ENCODE measurements around the gene COX7A2. TPM values are rescaled to one million over a fixed set of nuclear protein-coding genes. Genes with fewer than 3 reads are reported as not detected.

COX7A2 gene
- polyA plus RNA-seq, 1 donor (not counting 4 experiments of a cell fraction or from before 2014, with no cell fraction given) = 474 TPM

- H3K9ac ChIP-seq (ENCODE audit: control insufficient read depth, extremely low read depth, insufficient read depth, low read length) = no peak overlapping the region
- H3K4me3 ChIP-seq (ENCODE audit: control insufficient read depth in 2 of 3, extremely low read depth in 1 of 3, insufficient read depth in 2 of 3, low read depth in 1 of 3, low read length in 3 of 3) = no peak overlapping the region
- dilution Hi-C loops (cut with MboI; ENCODE audit: extremely low pct_ligation_motif_present, low sequenced_read_pairs) = no loop called here
- H3K79me2 ChIP-seq (ENCODE audit: control insufficient read depth, insufficient read depth, low read length) = no peaks in the 10 kb centered on the region
- H3K9me1 ChIP-seq (ENCODE audit: control insufficient read depth, extremely low read depth, insufficient read depth, low read length) = no peaks in the 10 kb centered on the region
- H3K4me1 ChIP-seq (ENCODE audit: control insufficient read depth, extremely low read depth, insufficient read depth, low read length) = peaks cover 10% of the 10 kb centered on the region
- H4K20me1 ChIP-seq (ENCODE audit: control insufficient read depth, extremely low read depth, insufficient read depth, low read length) = no peaks in the 10 kb centered on the region
- H2AFZ ChIP-seq (ENCODE audit: control insufficient read depth, low read length) = no peak overlapping the region
- H3K36me3 ChIP-seq (ENCODE audit: control insufficient read depth in 2 of 2, extremely low read depth in 1 of 2, insufficient read depth in 2 of 2, low read length in 2 of 2) = no peaks in the 10 kb centered on the region
- H3K27ac ChIP-seq (ENCODE audit: control insufficient read depth, insufficient read depth, low read length) = no peak overlapping the region
- no peaks in the 10 kb centered on the region for H3K9me3 ChIP-seq (ENCODE audit: control insufficient read depth, low read depth, low read length)
- DNase-seq (ENCODE audit: low read depth, low spot score) (no peak), FAIRE-seq (no peak)
- no peaks in the 10 kb centered on the region for H3K27me3 ChIP-seq (ENCODE audit: control insufficient read depth, extremely low read depth, insufficient read depth, low read length)
- TF ChIP-seq EZH2 (IDR thresholded peaks at IDR 0.05; ENCODE audit: low read length) (no peak), CTCF (optimal IDR thresholded peaks at IDR 0.05 in 1 of 3, IDR thresholded peaks at IDR 0.05 in 1 of 3, conservative IDR thresholded peaks at IDR 0.05 in 1 of 3; ENCODE audit: extremely low read depth in 1 of 3, insufficient read depth in 2 of 3, low read length in 3 of 3) (peak in 1 of 3 experiments; percentile 2)
- H3K4me2 ChIP-seq (ENCODE audit: control insufficient read depth, extremely low read depth, insufficient read depth, low read depth, low read length) = no peak overlapping the region
These were observed 29.9 kb downstream of the COX7A2 start for GRCh38 chr6:75213732-75214131.

GRCh38 chr6:75213112-75213511 is 30.5 kb downstream of the COX7A2 start:
- H4K20me1 ChIP-seq (ENCODE audit: control insufficient read depth, extremely low read depth, insufficient read depth, low read length) = no peaks in the 10 kb centered on the region
- no peak for FAIRE-seq
- dilution Hi-C loops (cut with MboI; ENCODE audit: extremely low pct_ligation_motif_present, low sequenced_read_pairs) = no loop called here
- no peaks in the 10 kb centered on the region for H3K27me3 ChIP-seq (ENCODE audit: control insufficient read depth, extremely low read depth, insufficient read depth, low read length)
- H3K79me2 ChIP-seq (ENCODE audit: control insufficient read depth, insufficient read depth, low read length) = no peaks in the 10 kb centered on the region
- H3K36me3 ChIP-seq (ENCODE audit: control insufficient read depth in 2 of 2, extremely low read depth in 1 of 2, insufficient read depth in 2 of 2, low read length in 2 of 2) = no peaks in the 10 kb centered on the region
- no peak overlapping the region for H2AFZ ChIP-seq (ENCODE audit: control insufficient read depth, low read length)
- no peak overlapping the region for H3K9ac ChIP-seq (ENCODE audit: control insufficient read depth, extremely low read depth, insufficient read depth, low read length)
- H3K27ac ChIP-seq (ENCODE audit: control insufficient read depth, insufficient read depth, low read length) = no peak overlapping the region
- no peaks in the 10 kb centered on the region for H3K9me3 ChIP-seq (ENCODE audit: control insufficient read depth, low read depth, low read length)
- no peak for TF ChIP-seq EZH2 (IDR thresholded peaks at IDR 0.05; ENCODE audit: low read length)
- no peak for TF ChIP-seq CTCF (optimal IDR thresholded peaks at IDR 0.05 in 1 of 3, IDR thresholded peaks at IDR 0.05 in 1 of 3, conservative IDR thresholded peaks at IDR 0.05 in 1 of 3; ENCODE audit: extremely low read depth in 1 of 3, insufficient read depth in 2 of 3, low read length in 3 of 3)
- no peaks in the 10 kb centered on the region for H3K9me1 ChIP-seq (ENCODE audit: control insufficient read depth, extremely low read depth, insufficient read depth, low read length)
- no peak for DNase-seq (ENCODE audit: low read depth, low spot score)
- H3K4me2 ChIP-seq (ENCODE audit: control insufficient read depth, extremely low read depth, insufficient read depth, low read depth, low read length) = no peak overlapping the region
- peaks cover 14% of the 10 kb centered on the region for H3K4me1 ChIP-seq (ENCODE audit: control insufficient read depth, extremely low read depth, insufficient read depth, low read length)
- H3K4me3 ChIP-seq (ENCODE audit: control insufficient read depth in 2 of 3, extremely low read depth in 1 of 3, insufficient read depth in 2 of 3, low read depth in 1 of 3, low read length in 3 of 3) = no peak overlapping the region

Measured in keratinocyte (primary cell).